Measurements from ENCODE around the gene TAS2R14.

The TAS2R14 gene, protein sequence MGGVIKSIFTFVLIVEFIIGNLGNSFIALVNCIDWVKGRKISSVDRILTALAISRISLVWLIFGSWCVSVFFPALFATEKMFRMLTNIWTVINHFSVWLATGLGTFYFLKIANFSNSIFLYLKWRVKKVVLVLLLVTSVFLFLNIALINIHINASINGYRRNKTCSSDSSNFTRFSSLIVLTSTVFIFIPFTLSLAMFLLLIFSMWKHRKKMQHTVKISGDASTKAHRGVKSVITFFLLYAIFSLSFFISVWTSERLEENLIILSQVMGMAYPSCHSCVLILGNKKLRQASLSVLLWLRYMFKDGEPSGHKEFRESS

GRCh38 chr12:10939163-10939562, at the start of gene TAS2R14:
TSS of gene TAS2R14 (minus strand) at chr12:10939263. CDS start at chr12:10939207, 56 bp downstream.
- FAIRE-seq (no peak), DNase-seq (ENCODE audit: low spot score) (no peak)

- DNase-seq (ENCODE audit: low spot score) (no peak), FAIRE-seq (no peak)
These were observed 47.7 kb upstream of the TAS2R14 start, which contains the start of gene TAS2R50 for GRCh38 chr12:10986812-10987211. TSS of gene TAS2R50 (minus strand) at chr12:10986912. CDS start at chr12:10986860, 52 bp downstream.

GRCh38 chr12:10982244-10982643, 43.2 kb upstream of the TAS2R14 start:
- FAIRE-seq, result no peak

DNA sequence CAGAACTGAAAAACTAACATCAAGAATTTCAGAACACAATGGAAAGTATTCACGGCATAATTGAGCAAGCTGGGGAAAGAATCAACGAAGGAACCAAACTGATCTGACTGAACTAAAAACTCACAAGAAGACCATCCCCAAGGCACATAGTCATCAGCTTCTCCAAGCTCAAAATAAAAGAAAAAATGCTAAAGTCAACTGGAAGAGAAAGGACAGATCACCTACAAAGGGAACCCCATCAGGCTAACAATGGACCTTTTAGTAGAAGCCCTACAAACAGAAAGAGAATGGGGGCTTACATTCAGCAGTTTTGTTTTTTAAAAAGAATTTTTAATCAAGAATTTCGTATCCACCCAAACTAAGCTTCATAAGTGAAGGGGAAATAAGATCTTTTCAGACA, 35.9 kb upstream of the TAS2R14 start:
- DNase-seq (ENCODE audit: low spot score) (no peak), FAIRE-seq (no peak)

More at GRCh38 chr12:10982244-10982643, 43.2 kb upstream of the TAS2R14 start:
- no peak for DNase-seq (ENCODE audit: low spot score)

DNA sequence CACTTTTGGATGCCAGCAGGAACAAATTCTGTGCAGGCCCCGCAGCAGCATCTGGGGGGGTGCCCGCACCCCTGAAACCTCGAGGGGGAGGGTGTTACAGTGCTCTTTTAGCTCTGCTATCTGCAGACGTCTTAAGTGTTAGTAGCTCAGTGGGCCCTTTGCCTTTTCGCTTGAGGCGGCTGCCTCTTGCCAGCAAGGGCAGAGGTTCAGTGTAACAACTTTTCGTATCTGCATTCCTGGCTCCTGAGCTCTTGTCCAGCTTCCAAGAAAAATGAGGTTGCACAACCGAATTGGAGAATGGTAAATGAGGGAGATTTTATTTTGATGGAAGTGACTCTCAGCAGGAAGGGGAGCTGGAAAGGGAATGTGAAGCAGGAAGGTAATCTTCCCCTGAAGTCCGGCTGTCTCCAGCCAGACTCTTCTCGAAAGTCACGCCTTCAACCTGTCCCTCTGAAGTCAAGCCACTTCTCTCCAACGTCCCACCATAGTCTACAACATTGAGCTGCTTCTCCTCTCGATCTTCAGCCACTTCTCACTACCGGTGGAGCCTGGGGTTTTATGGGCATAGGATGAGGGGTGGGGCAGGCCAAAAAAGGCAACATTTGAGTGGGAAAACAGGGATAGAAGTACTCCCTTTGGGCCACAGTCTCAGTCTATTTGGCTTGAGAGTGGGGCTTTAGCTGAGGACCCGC, 29.8 kb upstream of the TAS2R14 start:
- DNase-seq (ENCODE audit: low spot score) (no peak), FAIRE-seq (no peak)

DNA sequence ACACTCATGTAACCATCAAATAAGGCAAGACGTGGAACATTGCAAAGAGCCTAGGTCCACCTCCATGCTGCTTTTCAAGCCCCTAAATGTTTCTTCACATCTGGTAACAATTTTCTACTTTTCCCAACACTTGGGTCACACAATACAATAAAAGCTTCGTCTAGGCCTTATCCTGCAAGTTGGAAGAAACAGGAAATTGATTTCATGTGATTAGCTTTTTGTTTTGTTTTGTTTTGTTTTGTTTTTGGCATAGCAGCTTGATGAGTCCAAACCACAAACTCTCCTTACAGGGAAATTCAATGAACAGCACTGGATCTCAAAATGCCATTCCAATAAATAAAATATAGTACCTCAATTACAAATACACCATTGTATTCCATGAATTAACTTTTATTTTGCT, 28.3 kb upstream of the TAS2R14 start:
- DNase-seq (ENCODE audit: low spot score) (no peak), FAIRE-seq (no peak)

GRCh38 chr12:10966314-10966713, 27.3 kb upstream of the TAS2R14 start:
- FAIRE-seq (no peak), DNase-seq (ENCODE audit: low spot score) (no peak)

DNA sequence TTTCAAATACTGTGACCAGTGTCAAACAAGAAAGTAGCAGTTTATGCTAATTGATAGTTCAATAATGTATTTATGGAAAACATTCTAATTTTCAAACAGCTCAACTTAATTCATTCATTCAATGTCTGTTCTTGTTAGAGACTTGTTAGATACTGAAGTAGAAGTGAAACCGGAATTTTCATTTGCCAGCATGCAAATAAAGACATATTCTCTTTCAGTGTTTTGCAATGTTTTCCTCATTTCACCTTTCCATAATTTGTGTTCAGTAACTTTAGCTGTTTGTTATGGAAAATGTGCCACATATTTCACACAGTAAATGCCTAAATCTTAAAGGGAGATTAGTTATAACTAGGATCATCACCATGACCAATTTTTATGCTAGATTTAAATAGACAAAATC, 26.4 kb upstream of the TAS2R14 start:
- FAIRE-seq (no peak), DNase-seq (ENCODE audit: low spot score) (no peak)

DNA sequence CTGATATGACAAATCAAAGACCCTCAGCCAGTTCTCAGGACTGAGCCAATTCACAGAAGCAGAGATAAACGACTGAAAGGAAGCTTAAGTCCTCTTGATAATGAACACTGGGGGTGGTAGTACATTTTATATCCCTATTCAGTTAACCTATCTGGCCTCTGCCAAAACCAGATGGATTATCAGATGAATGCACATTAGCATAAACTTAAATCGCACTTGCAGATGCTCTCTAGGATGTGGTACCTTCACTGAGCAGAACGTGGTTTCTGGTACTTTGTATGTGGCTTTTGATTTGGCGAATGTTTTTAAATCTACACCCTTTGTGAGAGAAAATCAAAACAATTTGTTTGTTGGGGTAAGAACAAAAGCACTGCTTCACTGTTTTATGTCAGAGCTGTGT, 21.1 kb upstream of the TAS2R14 start:
- no peak for DNase-seq (ENCODE audit: low spot score)
- no peak for FAIRE-seq

DNA sequence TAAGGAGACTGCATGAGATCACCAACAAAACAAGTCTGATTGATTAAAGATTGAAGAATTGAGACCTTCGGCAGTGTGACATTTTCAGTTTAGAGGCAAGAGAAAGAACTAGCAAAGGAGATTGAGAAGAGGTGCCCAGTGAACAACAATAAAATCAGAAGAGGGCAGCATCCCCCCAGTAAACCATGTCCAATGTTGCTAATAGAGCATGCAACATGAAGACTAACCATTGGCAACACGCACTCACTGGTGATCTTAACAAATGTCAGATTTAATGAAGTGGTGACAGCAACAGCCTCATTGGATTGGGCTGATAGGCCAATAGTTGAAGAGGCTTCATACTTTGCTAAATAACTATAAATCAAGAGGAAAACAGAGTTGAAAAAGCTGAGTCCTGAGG, 20.7 kb upstream of the TAS2R14 start:
- DNase-seq (ENCODE audit: low spot score), result no peak
- FAIRE-seq, result no peak

DNA sequence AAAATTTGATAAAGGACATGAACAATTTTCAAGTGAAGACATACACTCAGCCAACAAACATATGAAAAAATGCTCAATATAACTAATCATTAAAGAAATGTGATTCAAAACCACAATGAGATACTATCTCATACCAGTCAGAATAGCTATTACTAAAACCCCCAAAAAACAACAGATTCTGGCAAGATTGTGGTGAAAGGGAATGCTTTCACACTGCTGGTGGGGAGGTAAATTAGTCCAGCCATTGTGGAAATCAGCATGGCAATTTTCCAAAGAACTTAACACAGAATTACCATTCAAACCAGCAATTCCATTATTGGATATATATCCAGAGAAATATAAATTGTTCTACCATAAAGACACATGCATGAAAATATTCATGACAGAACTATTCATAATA, 18.7 kb upstream of the TAS2R14 start:
- FAIRE-seq (no peak), DNase-seq (ENCODE audit: low spot score) (no peak)

GRCh38 chr12:10956085-10956484, 17.0 kb upstream of the TAS2R14 start:
- FAIRE-seq, result no peak
- no peak for DNase-seq (ENCODE audit: low spot score)

- DNase-seq (ENCODE audit: low spot score), result no peak
- FAIRE-seq, result no peak
These were observed 13.6 kb upstream of the TAS2R14 start for GRCh38 chr12:10952645-10953044.

GRCh38 chr12:10943167-10943566, 4.1 kb upstream of the TAS2R14 start:
- no peak for FAIRE-seq
- no peak for DNase-seq (ENCODE audit: low spot score)

DNA sequence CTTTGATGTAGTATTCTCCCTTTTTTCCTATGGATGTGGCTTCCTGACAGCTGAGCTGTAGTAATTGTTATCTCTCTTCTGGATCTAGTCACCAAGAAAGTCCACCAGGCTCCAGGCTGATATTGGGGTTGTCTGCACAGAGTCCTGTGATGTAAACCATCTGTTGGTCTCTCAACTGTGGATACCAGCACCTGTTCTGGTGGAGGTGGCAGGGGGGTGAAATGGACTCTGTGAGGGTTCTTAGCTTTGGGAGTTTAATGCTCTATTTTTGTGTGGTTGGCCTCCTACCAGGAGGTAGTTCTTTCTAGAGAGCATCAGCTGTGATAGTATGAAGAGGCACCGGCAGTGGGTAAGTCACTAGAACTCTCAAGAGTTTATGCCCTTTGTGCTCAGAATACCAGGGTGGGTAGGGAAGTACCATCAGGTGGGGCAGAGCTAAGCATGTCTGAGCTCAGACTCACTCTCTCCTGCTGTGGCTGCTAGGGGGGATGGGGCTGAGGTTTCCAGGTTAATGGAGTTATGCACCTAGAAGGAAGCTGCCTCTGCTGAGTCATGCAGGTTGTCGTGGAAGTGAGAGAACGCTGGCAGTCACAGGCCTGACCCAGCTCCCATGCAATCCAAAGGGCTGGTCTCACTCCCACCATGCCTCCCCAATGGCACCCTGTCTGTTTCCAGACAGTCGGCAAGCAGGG, 3.0 kb upstream of the TAS2R14 start:
- peak; percentile 79 for DNase-seq (ENCODE audit: low spot score)

GRCh38 chr12:10941369-10941768, 2.3 kb upstream of the TAS2R14 start:
- DNase-seq (ENCODE audit: low spot score) (no peak), FAIRE-seq (peak; percentile 56)

More for the DNA sequence above, 3.0 kb upstream of the TAS2R14 start:
- peak; percentile 69 for FAIRE-seq

DNA sequence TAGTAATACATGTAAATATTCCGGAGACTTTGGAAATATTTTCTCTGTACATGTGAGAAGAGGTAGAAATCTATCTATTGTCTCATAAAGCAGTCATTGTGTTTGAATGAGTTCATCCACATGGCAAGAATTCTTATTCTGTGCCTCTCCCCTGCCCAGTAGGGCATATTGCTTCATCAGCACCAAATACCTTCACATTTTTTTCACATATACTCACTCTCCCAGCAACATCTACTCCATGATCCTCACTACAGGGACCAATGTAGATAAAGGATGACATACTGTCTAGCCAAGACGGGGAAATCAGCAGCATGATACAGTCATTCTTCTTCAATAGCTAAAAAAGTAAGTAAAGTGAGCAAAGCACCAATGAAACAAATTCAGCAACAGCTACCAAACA, 1.3 kb upstream of the TAS2R14 start:
- peak; percentile 91 for DNase-seq (ENCODE audit: low spot score)
- peak; percentile 69 for FAIRE-seq

GRCh38 chr12:10936506-10936905, 2.6 kb downstream of the TAS2R14 start:
- FAIRE-seq (no peak), DNase-seq (ENCODE audit: low spot score) (no peak)

DNA sequence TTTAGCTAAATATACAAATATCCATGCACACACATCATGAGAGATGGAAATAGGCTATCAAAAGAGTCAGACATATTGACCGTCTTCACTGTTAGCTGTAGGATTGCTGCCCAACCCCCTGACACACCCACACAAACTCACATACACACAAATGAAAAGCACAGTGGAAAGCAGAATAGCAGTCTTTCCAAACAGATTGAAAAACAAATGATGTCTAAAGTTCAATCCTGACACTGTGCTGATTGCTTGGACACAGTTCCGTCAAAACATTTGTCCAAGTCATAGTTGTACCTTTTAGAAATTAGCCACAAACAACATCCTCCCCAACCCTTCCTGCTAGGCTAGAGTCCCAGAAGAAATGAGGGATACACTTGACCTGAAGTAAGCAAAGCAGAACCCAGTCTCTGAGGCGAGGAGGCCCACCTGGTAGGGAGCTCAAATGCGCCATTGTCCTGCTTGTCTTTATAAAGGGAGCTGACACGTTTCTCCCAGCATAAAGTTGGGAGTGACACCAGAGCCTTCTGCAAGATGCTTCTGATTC, 10.2 kb downstream of the TAS2R14 start, which contains the start of gene PRH2:
PRH2 (plus strand) TSS at position 491 of the 541 bp plus-strand sequence; CDS start at position 529, 38 bp downstream.
- DNase-seq (ENCODE audit: low spot score), result no peak
- FAIRE-seq, result no peak

- DNase-seq (ENCODE audit: low spot score), result no peak
- no peak for FAIRE-seq
These were observed 12.8 kb downstream of the TAS2R14 start for GRCh38 chr12:10926269-10926668.

- no peak for FAIRE-seq
- no peak for DNase-seq (ENCODE audit: low spot score)
These were observed 19.3 kb downstream of the TAS2R14 start for GRCh38 chr12:10919809-10920208.

GRCh38 chr12:10910380-10910779, 28.7 kb downstream of the TAS2R14 start:
- DNase-seq (ENCODE audit: low spot score) (no peak), FAIRE-seq (no peak)

All from RCC 7860 (cell line).